ENCODE data around the gene TBC1D21. TPM values are rescaled to one million over a fixed set of nuclear protein-coding genes. Genes with fewer than 3 reads are reported as not detected.

Gene TBC1D21
- total RNA-seq, 3 donors from 2014 or later, result not detected

GRCh38 chr15:73930790-73931281, 57.5 kb downstream of the TBC1D21 start:
- Histone ChIP-seq H3K9me3 (no peaks in the 10 kb centered on the region), H3K27ac (peak overlapping the region; percentile 30 to 72), H3K27me3 (no peaks in the 10 kb centered on the region), H3K4me1 (peaks cover 5 to 6% of the 10 kb centered on the region in 2 donors), H3K36me3 (no peaks in the 10 kb centered on the region), H3K4me3 (no peak overlapping the region)
- DNase-seq (ENCODE audit: low spot score in 2 of 2), result no peak
- intact Hi-C loops (cut with DNase I; ENCODE audit: low total_unique reads), result no loop called here
- TF ChIP-seq POLR2A (IDR thresholded peaks at IDR 0.05), result no peak
- TF ChIP-seq CTCF (IDR thresholded peaks at IDR 0.05), result no peak
- TF ChIP-seq POLR2AphosphoS5 (IDR thresholded peaks at IDR 0.05), result no peak

GRCh38 chr15:73931441-73931840, 58.1 kb downstream of the TBC1D21 start:
- TF ChIP-seq CTCF (IDR thresholded peaks at IDR 0.05), result no peak
- no peak for TF ChIP-seq POLR2A (IDR thresholded peaks at IDR 0.05)
- TF ChIP-seq POLR2AphosphoS5 (IDR thresholded peaks at IDR 0.05), result no peak
- Histone ChIP-seq H3K4me3 (no peak overlapping the region), H3K27me3 (no peaks in the 10 kb centered on the region), H3K27ac (no peak overlapping the region), H3K9me3 (no peaks in the 10 kb centered on the region), H3K4me1 (peaks cover 5 to 6% of the 10 kb centered on the region in 2 donors), H3K36me3 (no peaks in the 10 kb centered on the region)
- no peak for DNase-seq (ENCODE audit: low spot score in 2 of 2)
- intact Hi-C loops (cut with DNase I; ENCODE audit: low total_unique reads), result no loop called here

- intact Hi-C loops (cut with DNase I; ENCODE audit: low total_unique reads), result no loop called here
- no peaks in the 10 kb centered on the region for H3K27me3 ChIP-seq
- H3K4me3 ChIP-seq, result no peak overlapping the region
- no peak overlapping the region for H3K27ac ChIP-seq
- peaks cover 5 to 6% of the 10 kb centered on the region in 2 donors for H3K4me1 ChIP-seq
- DNase-seq (ENCODE audit: low spot score in 2 of 2), result no peak
- H3K9me3 ChIP-seq, result no peaks in the 10 kb centered on the region
- TF ChIP-seq POLR2AphosphoS5 (IDR thresholded peaks at IDR 0.05), result no peak
- no peak for TF ChIP-seq POLR2A (IDR thresholded peaks at IDR 0.05)
- TF ChIP-seq CTCF (IDR thresholded peaks at IDR 0.05), result no peak
- no peaks in the 10 kb centered on the region for H3K36me3 ChIP-seq
Observed at GRCh38 chr15:73932381-73933191, 59.2 kb downstream of the TBC1D21 start.

GRCh38 chr15:73934281-73934680, 60.9 kb downstream of the TBC1D21 start:
- intact Hi-C loops (cut with DNase I; ENCODE audit: low total_unique reads), result no loop called here
- no peaks in the 10 kb centered on the region for H3K36me3 ChIP-seq
- no peak overlapping the region for H3K4me3 ChIP-seq
- H3K9me3 ChIP-seq, result no peaks in the 10 kb centered on the region
- H3K27me3 ChIP-seq, result no peaks in the 10 kb centered on the region
- peaks cover 0 to 6% of the 10 kb centered on the region in 2 donors for H3K4me1 ChIP-seq
- TF ChIP-seq POLR2AphosphoS5 (IDR thresholded peaks at IDR 0.05) (no peak), CTCF (IDR thresholded peaks at IDR 0.05) (no peak), POLR2A (IDR thresholded peaks at IDR 0.05) (no peak)
- DNase-seq (ENCODE audit: low spot score in 2 of 2), result no peak
- no peak overlapping the region for H3K27ac ChIP-seq

- DNase-seq (ENCODE audit: low spot score in 2 of 2), result no peak
- Histone ChIP-seq H3K4me3 (no peak overlapping the region), H3K36me3 (no peaks in the 10 kb centered on the region), H3K9me3 (no peaks in the 10 kb centered on the region), H3K4me1 (no peaks in the 10 kb centered on the region), H3K27me3 (no peaks in the 10 kb centered on the region), H3K27ac (no peak overlapping the region)
- intact Hi-C loops (cut with DNase I; ENCODE audit: low total_unique reads), result no loop called here
- TF ChIP-seq CTCF (IDR thresholded peaks at IDR 0.05), result no peak
- TF ChIP-seq POLR2AphosphoS5 (IDR thresholded peaks at IDR 0.05), result no peak
- TF ChIP-seq POLR2A (IDR thresholded peaks at IDR 0.05), result no peak
Observed at GRCh38 chr15:73935547-73935946, 62.2 kb downstream of the TBC1D21 start.
